ENCODE results near the gene SMIM10. TPM values are rescaled to one million over a fixed set of nuclear protein-coding genes. Genes with fewer than 3 reads are reported as not detected.
A peak's percentile ranks its signal among the peaks of the same experiment; 100 is the strongest.
"Not testable (repeated sequence)": the region's sequence is repeated elsewhere in the genome, so short reads cannot be mapped to it uniquely, and the experiment has no call there.

SMIM10 gene
- total RNA-seq, result 4.1 TPM
- long read RNA-seq, transcript SMIM10-201 (1 exons, 1,536 nt), result major isoform, 5 of 5 reads
- long read RNA-seq, partial matches to known transcripts, result 0 of 5 reads
- long read RNA-seq, other reads (novel, unspliced or antisense), result 0 of 5 reads

DNA sequence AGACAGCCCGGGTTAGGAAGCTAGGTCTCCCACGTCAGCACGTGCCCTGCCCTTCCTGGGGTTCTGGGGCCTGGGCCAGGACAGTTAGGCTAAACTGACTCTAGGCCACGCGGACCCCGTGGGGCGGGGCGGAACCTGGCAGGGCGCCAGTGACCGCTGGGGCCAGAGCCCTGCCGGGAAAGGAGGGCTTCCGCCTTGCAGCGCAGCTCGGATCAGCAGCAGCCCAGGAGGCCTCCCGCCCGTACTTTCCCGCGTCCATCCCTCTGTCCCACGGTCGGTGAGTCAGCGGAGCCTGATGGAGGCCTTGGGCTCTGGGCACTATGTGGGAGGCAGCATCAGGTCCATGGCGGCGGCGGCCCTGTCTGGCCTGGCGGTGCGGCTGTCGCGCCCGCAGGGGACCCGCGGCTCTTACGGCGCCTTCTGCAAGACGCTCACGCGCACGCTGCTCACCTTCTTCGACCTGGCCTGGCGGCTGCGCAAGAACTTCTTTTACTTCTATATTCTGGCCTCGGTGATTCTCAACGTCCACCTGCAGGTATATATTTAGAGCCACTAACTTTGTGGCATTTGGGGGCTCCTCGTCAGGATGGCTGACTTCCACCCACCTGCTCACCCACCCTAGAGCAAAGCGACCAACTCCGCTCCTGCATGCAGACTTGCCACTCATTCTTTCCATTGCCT lies at the start of gene SMIM10:
TSS of gene SMIM10 (plus strand) at position 191 of the 681 bp plus-strand sequence. CDS start at position 296, 105 bp downstream.
- Histone ChIP-seq H3K9me3 (no peaks in the 10 kb centered on the region), H3K27ac (peak within 1 kb of the TSS; percentile 24), H3K4me3 (peak within 1 kb of the TSS; percentile 62), H3K4me1 (no peaks in the 10 kb centered on the region), H3K36me3 (no peaks in the 10 kb centered on the region), H3K27me3 (ENCODE audit: low read depth) (no peaks in the 10 kb centered on the region)
- TF ChIP-seq, protein P1, sequence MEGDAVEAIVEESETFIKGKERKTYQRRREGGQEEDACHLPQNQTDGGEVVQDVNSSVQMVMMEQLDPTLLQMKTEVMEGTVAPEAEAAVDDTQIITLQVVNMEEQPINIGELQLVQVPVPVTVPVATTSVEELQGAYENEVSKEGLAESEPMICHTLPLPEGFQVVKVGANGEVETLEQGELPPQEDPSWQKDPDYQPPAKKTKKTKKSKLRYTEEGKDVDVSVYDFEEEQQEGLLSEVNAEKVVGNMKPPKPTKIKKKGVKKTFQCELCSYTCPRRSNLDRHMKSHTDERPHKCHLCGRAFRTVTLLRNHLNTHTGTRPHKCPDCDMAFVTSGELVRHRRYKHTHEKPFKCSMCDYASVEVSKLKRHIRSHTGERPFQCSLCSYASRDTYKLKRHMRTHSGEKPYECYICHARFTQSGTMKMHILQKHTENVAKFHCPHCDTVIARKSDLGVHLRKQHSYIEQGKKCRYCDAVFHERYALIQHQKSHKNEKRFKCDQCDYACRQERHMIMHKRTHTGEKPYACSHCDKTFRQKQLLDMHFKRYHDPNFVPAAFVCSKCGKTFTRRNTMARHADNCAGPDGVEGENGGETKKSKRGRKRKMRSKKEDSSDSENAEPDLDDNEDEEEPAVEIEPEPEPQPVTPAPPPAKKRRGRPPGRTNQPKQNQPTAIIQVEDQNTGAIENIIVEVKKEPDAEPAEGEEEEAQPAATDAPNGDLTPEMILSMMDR (IDR thresholded peaks at IDR 0.05), result no peak
- intact Hi-C loops (cut with DNase I), result no loop called here
- DNase-seq, result peak; percentile 71
- peak; percentile 90 to 95 for ATAC-seq

DNA sequence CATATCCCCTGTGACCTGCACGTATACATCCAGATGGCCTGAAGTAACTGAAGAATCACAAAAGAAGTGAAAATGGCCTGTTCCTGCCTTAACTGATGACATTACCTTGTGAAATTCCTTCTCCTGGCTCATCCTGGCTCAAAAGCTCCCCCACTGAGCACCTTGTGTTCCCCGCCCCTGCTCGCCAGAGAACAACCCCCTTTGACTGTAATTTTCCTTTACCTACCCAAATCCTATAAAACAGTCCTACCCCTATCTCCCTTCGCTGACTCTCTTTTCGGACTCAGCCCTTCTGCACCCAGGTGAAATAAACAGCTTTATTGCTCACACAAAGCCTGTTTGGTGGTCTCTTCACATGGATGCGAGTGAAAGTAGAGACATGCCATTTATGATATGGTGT lies 44.4 kb upstream of the SMIM10 start:
- H3K4me1 ChIP-seq; H3K9me3 ChIP-seq; H3K4me3 ChIP-seq; H3K27ac ChIP-seq; H3K36me3 ChIP-seq; H3K27me3 ChIP-seq (ENCODE audit: low read depth); ATAC-seq; intact Hi-C loops (cut with DNase I); DNase-seq: not testable (repeated sequence)

DNA sequence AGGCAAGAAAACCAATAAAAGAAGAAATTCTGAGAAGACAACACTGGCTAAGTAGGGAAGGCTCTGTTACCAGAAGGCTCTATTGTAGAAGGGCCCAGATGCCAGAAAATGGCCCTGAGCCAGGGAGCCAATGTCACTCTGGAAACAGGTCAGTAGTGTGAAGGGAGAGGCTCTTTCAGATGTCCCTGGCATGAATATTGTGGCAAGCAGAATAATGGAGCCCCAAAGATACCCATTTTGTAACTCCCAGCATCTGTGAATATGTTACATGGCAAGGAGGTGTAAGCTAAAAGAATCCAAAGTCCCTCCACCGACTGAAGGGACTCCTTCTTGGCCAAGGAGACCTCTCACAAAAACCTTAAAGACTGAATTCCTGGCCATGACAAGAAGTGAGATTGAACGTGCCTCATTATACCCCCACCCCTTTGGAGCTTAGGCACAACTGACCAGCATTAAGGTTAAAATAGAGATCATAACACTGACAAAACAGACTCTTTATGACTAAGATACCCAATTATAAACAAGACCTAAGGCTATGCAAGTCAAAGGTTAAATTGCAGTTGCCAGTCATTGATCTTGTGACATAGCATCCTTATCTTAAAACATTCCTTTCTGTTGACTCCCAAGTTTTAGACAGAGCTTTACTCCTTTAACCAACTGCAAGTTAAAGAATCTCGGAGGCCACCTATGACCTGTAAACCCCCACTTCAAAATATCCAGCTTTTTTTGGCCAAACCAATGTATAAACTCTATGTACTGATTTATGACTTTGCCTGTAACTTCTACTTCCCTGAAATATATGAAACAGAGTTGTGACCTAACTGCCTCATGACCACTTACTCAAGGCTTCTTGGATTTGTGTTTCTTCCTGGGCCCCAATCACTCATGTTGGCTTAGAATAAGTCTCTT lies 42.2 kb upstream of the SMIM10 start:
- Histone ChIP-seq H3K4me1 (no peaks in the 10 kb centered on the region), H3K4me3 (no peak overlapping the region), H3K27me3 (ENCODE audit: low read depth) (no peaks in the 10 kb centered on the region), H3K9me3 (no peaks in the 10 kb centered on the region), H3K27ac (no peak overlapping the region), H3K36me3 (no peaks in the 10 kb centered on the region)
- ATAC-seq, result no peak
- intact Hi-C loops (cut with DNase I), result no loop called here
- TF ChIP-seq, protein P1 (IDR thresholded peaks at IDR 0.05), result no peak
- DNase-seq, result no peak

DNA sequence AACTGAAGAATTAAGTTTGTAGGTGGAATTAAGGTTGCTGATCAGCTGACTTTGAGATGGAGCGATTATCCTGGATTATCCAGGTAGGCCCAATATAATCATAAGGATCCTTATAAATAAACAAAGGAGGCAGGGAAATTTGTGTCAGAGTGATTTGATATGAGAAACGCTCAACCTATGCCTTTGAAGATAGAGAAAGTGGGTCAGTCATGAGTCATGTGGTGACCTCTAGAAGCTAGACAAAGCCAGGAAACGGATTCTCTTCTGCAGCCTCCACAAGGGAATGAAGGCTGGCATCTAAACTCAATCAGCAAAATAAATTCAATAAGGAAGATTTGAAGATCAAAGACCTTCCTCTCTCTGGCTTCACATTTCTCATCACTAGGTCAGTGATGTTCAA lies 41.5 kb upstream of the SMIM10 start:
- intact Hi-C loops (cut with DNase I), result no loop called here
- TF ChIP-seq, protein P1 (IDR thresholded peaks at IDR 0.05), result no peak
- no peaks in the 10 kb centered on the region for H3K4me1 ChIP-seq
- no peak overlapping the region for H3K27ac ChIP-seq
- H3K4me3 ChIP-seq, result no peak overlapping the region
- no peaks in the 10 kb centered on the region for H3K36me3 ChIP-seq
- no peaks in the 10 kb centered on the region for H3K9me3 ChIP-seq
- no peaks in the 10 kb centered on the region for H3K27me3 ChIP-seq (ENCODE audit: low read depth)
- DNase-seq (no peak), ATAC-seq (no peak)

DNA sequence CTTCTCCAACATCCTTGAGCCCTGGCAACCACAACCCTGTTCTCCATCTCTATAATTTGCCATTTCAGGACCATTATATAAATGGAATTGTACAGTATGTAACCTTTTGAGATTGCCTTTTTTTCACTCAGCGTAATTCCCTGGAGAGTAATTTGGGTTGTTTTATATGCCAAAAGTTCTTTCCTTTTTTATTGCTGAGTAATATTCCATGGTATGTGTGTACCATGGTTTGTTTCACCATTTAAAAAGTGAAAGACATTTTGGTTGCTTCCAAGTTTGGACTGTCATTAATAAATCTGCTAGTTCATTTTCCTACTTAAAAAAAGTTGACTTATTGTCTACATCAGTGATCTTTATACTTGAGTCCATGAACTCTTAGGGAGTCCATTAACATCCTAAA lies 33.0 kb upstream of the SMIM10 start:
- no peaks in the 10 kb centered on the region for H3K36me3 ChIP-seq
- ATAC-seq (no peak), DNase-seq (no peak)
- H3K4me3 ChIP-seq, result no peak overlapping the region
- H3K9me3 ChIP-seq, result no peaks in the 10 kb centered on the region
- no peak overlapping the region for H3K27ac ChIP-seq
- intact Hi-C loops (cut with DNase I), result no loop called here
- TF ChIP-seq, protein P1 (IDR thresholded peaks at IDR 0.05), result no peak
- no peaks in the 10 kb centered on the region for H3K27me3 ChIP-seq (ENCODE audit: low read depth)
- no peaks in the 10 kb centered on the region for H3K4me1 ChIP-seq

DNA sequence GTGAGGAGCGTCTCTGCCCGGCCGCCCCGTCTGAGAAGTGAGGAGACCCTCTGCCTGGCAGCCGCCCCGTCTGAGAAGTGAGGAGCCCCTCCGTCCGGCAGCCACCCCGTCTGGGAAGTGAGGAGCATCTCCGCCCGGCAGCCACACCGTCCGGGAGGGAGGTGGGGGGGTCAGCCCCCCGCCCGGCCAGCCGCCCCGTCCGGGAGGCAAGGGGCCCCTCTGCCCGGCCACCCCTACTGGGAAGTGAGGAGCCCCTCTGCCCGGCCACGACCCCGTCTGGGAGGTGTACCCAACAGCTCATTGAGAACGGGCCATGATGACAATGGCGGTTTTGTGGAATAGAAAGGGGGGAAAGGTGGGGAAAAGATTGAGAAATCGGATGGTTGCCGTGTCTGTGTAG lies 30.4 kb upstream of the SMIM10 start:
- H3K27me3 ChIP-seq (ENCODE audit: low read depth); ATAC-seq; H3K4me3 ChIP-seq; intact Hi-C loops (cut with DNase I); H3K36me3 ChIP-seq; DNase-seq; H3K9me3 ChIP-seq; H3K27ac ChIP-seq; H3K4me1 ChIP-seq: not testable (repeated sequence)
